ENCODE data around the gene USP3. TPM values are rescaled to one million over a fixed set of nuclear protein-coding genes. Genes with fewer than 3 reads are reported as not detected.

The USP3 gene
- total RNA-seq, 2 donors from 2014 or later: 48.8 to 50.1 TPM

DNA sequence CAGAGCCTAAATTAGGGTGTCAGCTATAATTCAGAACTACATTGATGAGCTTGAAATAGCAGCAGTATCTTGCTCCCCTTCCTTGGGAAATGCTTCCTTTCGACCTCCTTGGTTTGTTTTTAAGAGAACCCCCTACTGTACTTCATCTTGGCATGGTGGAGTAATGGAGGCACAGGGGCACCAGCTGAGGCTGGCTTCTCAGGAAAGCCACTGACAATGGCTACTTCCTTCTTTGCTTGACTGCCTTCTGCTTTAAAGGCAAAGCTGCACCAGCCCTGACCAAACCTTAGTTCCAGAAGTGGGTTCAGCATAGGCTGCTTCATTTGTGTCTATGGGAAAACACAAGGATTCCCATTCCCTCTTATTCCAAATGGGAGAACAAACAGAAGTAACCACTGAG, 91.3 kb downstream of the USP3 start:
- H3K4me1 ChIP-seq: peaks cover 37% of the 10 kb centered on the region
- WGBS, 2 donors: 81 to 82% methylated on average over 1 of the region's 1 CpG
- TF ChIP-seq POLR2A (IDR thresholded peaks at IDR 0.05): no peak
- TF ChIP-seq, protein P1, sequence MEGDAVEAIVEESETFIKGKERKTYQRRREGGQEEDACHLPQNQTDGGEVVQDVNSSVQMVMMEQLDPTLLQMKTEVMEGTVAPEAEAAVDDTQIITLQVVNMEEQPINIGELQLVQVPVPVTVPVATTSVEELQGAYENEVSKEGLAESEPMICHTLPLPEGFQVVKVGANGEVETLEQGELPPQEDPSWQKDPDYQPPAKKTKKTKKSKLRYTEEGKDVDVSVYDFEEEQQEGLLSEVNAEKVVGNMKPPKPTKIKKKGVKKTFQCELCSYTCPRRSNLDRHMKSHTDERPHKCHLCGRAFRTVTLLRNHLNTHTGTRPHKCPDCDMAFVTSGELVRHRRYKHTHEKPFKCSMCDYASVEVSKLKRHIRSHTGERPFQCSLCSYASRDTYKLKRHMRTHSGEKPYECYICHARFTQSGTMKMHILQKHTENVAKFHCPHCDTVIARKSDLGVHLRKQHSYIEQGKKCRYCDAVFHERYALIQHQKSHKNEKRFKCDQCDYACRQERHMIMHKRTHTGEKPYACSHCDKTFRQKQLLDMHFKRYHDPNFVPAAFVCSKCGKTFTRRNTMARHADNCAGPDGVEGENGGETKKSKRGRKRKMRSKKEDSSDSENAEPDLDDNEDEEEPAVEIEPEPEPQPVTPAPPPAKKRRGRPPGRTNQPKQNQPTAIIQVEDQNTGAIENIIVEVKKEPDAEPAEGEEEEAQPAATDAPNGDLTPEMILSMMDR (IDR thresholded peaks at IDR 0.05): no peak
- no peak for ATAC-seq
- H3K27ac ChIP-seq: no peak overlapping the region
- no peak overlapping the region for H3K4me3 ChIP-seq
- H3K9me3 ChIP-seq: no peaks in the 10 kb centered on the region
- H3K36me3 ChIP-seq (replicated peaks in 1 of 2; ENCODE audit: insufficient read depth in 1 of 2, low read depth in 2 of 2): peaks cover 0 to 13% of the 10 kb centered on the region in 2 donors
- H3K27me3 ChIP-seq: no peaks in the 10 kb centered on the region
- no peak for DNase-seq
- intact Hi-C loops (cut with DNase I): loop anchor here (5.0 kb wide), 1 partner anchor 118 kb away; no protein-coding TSS in a partner anchor

DNA sequence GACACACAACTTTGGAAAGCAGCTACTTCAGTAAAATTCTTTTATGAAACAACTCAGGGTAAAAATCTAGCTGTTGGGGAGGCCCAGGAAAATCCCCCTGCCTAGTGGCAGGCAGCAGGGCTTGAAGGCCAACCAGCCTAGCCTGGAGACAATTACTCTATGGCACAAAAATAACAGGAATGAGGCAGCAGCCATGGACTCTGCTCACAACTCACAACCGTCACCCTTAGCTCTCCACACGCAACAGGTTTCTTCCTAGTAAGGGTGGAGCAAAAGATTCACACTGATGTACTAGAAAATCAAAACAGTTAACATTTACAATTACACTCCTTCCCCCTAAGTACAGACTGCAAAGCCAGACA, 92.3 kb downstream of the USP3 start:
- Histone ChIP-seq H3K27me3 (no peaks in the 10 kb centered on the region), H3K4me1 (peaks cover 37% of the 10 kb centered on the region), H3K36me3 (replicated peaks in 1 of 2; ENCODE audit: insufficient read depth in 1 of 2, low read depth in 2 of 2) (peaks cover 0 to 5% of the 10 kb centered on the region in 2 donors), H3K9me3 (no peaks in the 10 kb centered on the region), H3K4me3 (no peak overlapping the region), H3K27ac (peak overlapping the region in 1 of 4 donors; percentile 90)
- TF ChIP-seq, protein P1 (IDR thresholded peaks at IDR 0.05): no peak
- TF ChIP-seq POLR2A (IDR thresholded peaks at IDR 0.05): no peak
- DNase-seq (no peak), ATAC-seq (no peak)
- intact Hi-C loops (cut with DNase I): loop anchor here (5.0 kb wide), 1 partner anchor 119 kb away; no protein-coding TSS in a partner anchor
- 87% methylated on average over 2 of the region's 2 CpGs for WGBS, 2 donors

DNA sequence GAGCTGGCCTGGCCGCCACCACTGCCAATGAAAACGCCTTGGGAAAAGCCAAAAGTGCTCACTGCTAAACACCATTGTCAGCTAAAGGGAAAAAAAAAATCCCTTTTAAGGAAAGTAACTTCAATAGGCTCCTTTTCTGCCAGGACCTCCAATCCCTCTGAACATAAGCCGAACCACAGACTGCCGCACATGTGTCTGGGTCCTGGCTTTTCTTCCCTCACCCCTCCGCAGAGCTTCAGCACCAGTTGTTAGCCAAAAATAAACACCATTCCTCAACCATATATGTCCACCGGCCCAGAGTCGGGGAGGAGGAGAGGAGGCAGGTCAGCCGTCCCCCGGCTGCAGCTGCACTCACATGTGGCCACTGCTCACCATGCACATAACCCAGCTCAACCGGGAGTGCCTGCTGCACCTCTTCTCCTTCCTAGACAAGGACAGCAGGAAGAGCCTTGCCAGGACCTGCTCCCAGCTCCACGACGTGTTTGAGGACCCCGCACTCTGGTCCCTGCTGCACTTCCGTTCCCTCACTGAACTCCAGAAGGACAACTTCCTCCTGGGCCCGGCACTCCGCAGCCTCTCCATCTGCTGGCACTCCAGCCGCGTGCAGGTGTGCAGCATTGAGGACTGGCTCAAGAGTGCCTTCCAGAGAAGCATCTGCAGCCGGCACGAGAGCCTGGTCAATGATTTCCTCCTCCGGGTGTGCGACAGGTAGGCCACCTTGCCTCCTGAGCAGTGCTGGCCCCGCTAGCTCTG, 92.8 kb downstream of the USP3 start, which contains the start of gene FBXL22:
FBXL22 (plus strand) TSS at position 350 of the 753 bp plus-strand sequence; CDS start at position 356, 6 bp downstream.
- H3K9me3 ChIP-seq: no peaks in the 10 kb centered on the region
- H3K4me3 ChIP-seq: no peak within 1 kb of the TSS
- peak within 1 kb of the TSS in 1 of 4 donors; percentile 90 for H3K27ac ChIP-seq
- WGBS, 2 donors: 67 to 71% methylated on average over 6 to 23 of the region's 23 CpGs
- H3K27me3 ChIP-seq: no peaks in the 10 kb centered on the region
- intact Hi-C loops (cut with DNase I): loop anchor here (5.0 kb wide), 1 partner anchor 120 kb away; no protein-coding TSS in a partner anchor
- peaks cover 0 to 5% of the 10 kb centered on the region in 2 donors for H3K36me3 ChIP-seq (replicated peaks in 1 of 2; ENCODE audit: insufficient read depth in 1 of 2, low read depth in 2 of 2)
- TF ChIP-seq, protein P1 (IDR thresholded peaks at IDR 0.05): no peak
- no peak for TF ChIP-seq POLR2A (IDR thresholded peaks at IDR 0.05)
- ATAC-seq: no peak
- H3K4me1 ChIP-seq: peaks cover 43% of the 10 kb centered on the region
- peak in 2 of 4 donors; percentile 30 to 43 for DNase-seq

DNA sequence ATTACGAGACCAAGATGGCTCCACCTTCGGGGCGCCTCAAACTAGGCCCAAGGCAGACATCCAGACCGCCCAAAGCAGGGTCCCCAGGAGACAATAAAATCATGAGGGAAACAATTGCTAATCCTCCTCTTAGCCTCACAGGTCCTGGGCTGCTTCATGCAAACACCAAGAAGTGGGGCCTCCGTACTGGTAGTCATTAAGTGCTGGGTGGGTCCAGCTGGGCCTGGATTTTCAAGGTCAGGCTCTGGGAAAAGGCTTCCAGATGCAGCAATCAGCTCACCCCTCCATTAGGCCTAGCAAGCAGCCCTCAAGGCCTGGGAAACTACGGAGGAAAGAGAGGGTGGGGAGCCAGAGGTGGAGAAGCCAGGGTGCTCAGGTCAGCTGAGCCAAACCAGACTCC, 93.4 kb downstream of the USP3 start:
- H3K27ac ChIP-seq: peak overlapping the region in 1 of 4 donors; percentile 90
- no peak for DNase-seq
- no peaks in the 10 kb centered on the region for H3K27me3 ChIP-seq
- H3K4me3 ChIP-seq: no peak overlapping the region
- intact Hi-C loops (cut with DNase I): loop anchor here (5.0 kb wide), 1 partner anchor 121 kb away; no protein-coding TSS in a partner anchor
- H3K4me1 ChIP-seq: peaks cover 43% of the 10 kb centered on the region
- TF ChIP-seq, protein P1 (IDR thresholded peaks at IDR 0.05): no peak
- TF ChIP-seq POLR2A (IDR thresholded peaks at IDR 0.05): no peak
- 57 to 85% methylated on average over 1 to 6 of the region's 6 CpGs for WGBS, 2 donors
- ATAC-seq: no peak
- peaks cover 0 to 3% of the 10 kb centered on the region in 2 donors for H3K36me3 ChIP-seq (replicated peaks in 1 of 2; ENCODE audit: insufficient read depth in 1 of 2, low read depth in 2 of 2)
- H3K9me3 ChIP-seq: no peaks in the 10 kb centered on the region

Data from body of pancreas (tissue), 4 donors.